Measurements from ENCODE around the gene TMBIM4. TPM values are rescaled to one million over a fixed set of nuclear protein-coding genes. Genes with fewer than 3 reads are reported as not detected.

Gene TMBIM4
- total RNA-seq, 4 donors from 2014 or later, result 73.5 to 110 (median 80.9) TPM

DNA sequence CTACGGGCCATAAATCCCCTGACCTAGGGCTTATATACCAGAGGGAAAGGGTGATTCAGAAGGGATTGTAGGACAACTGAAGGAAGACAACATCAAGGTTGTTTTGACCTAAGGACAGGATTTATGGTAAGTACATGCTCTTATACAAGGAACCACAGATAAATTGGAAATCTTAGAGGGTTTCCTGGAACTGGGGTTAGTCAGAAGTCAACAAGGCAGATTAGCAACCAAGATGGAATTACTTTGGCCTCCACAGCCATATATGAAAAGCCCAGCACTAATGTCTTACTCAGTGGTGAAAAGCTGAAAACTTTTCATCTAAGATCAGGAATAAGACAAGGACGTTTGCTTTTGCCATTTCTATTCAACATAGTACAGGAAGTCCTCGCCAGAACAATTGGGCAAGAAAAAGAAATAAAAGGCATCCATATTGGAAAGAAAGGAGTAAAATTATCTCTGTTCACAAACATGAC, 5.4 kb downstream of the TMBIM4 start:
- H3K36me3 ChIP-seq, result peaks cover 0 to 7% of the 10 kb centered on the region in 2 donors
- intact Hi-C loops (cut with DNase I; ENCODE audit: low total_unique reads), result loop anchor here (10.0 kb wide), 1 partner anchor 140 kb away; the partner anchor contains the start of gene HELB
- no peak overlapping the region for H3K27ac ChIP-seq
- no peak for ATAC-seq
- no peaks in the 10 kb centered on the region for H3K27me3 ChIP-seq
- in situ Hi-C loops (cut with MboI; ENCODE audit: low sequenced_read_pairs in 4 of 4), result loop anchor here in 1 of 4 donors (25.0 kb wide), 1 partner anchor 148 kb away; the partner anchor contains the start of gene HELB
- no peak overlapping the region for H3K4me3 ChIP-seq
- DNase-seq, result no peak
- H3K9me3 ChIP-seq, result peaks cover 0 to 6% (median 0%) of the 10 kb centered on the region in 3 donors
- peaks cover 12 to 23% of the 10 kb centered on the region in 2 donors for H3K4me1 ChIP-seq
- TF ChIP-seq, protein P1, sequence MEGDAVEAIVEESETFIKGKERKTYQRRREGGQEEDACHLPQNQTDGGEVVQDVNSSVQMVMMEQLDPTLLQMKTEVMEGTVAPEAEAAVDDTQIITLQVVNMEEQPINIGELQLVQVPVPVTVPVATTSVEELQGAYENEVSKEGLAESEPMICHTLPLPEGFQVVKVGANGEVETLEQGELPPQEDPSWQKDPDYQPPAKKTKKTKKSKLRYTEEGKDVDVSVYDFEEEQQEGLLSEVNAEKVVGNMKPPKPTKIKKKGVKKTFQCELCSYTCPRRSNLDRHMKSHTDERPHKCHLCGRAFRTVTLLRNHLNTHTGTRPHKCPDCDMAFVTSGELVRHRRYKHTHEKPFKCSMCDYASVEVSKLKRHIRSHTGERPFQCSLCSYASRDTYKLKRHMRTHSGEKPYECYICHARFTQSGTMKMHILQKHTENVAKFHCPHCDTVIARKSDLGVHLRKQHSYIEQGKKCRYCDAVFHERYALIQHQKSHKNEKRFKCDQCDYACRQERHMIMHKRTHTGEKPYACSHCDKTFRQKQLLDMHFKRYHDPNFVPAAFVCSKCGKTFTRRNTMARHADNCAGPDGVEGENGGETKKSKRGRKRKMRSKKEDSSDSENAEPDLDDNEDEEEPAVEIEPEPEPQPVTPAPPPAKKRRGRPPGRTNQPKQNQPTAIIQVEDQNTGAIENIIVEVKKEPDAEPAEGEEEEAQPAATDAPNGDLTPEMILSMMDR (IDR thresholded peaks at IDR 0.05 in 4 of 5, conservative IDR thresholded peaks at IDR 0.05 in 1 of 5), result no peak
- TF ChIP-seq POLR2A (IDR thresholded peaks at IDR 0.05), result no peak

DNA sequence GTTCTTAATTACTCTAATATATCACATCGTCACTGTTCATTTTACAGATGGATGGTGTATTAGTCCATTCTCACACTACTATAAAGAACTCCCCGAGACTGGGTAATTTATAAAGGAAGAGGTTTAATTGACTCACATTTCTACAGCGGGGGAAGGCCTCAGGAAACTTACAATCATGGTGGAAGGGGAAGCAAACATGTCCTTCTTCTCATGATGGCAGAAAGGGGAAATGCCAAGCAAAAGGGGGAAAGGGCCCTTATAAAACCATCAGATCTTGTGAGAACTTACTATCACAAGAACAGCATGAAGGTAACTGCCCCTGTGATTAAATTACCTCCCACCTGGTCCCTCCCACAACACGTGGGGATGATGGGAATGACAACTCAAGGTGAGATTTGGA, 6.5 kb downstream of the TMBIM4 start:
- ATAC-seq, result no peak
- no peak overlapping the region for H3K27ac ChIP-seq
- in situ Hi-C loops (cut with MboI; ENCODE audit: low sequenced_read_pairs in 4 of 4), result loop anchor here in 1 of 4 donors (25.0 kb wide), 1 partner anchor 149 kb away; the partner anchor contains the start of gene HELB
- TF ChIP-seq POLR2A (IDR thresholded peaks at IDR 0.05), result no peak
- TF ChIP-seq, protein P1 (IDR thresholded peaks at IDR 0.05 in 4 of 5, conservative IDR thresholded peaks at IDR 0.05 in 1 of 5), result no peak
- no peak overlapping the region for H3K4me3 ChIP-seq
- no peaks in the 10 kb centered on the region for H3K27me3 ChIP-seq
- H3K4me1 ChIP-seq, result peaks cover 9 to 17% of the 10 kb centered on the region in 2 donors
- peaks cover 0 to 15% of the 10 kb centered on the region in 2 donors for H3K36me3 ChIP-seq
- DNase-seq, result no peak
- intact Hi-C loops (cut with DNase I; ENCODE audit: low total_unique reads), result loop anchor here (10.0 kb wide), 1 partner anchor 142 kb away; the partner anchor contains the start of gene HELB
- peaks cover 0 to 6% (median 0%) of the 10 kb centered on the region in 3 donors for H3K9me3 ChIP-seq

DNA sequence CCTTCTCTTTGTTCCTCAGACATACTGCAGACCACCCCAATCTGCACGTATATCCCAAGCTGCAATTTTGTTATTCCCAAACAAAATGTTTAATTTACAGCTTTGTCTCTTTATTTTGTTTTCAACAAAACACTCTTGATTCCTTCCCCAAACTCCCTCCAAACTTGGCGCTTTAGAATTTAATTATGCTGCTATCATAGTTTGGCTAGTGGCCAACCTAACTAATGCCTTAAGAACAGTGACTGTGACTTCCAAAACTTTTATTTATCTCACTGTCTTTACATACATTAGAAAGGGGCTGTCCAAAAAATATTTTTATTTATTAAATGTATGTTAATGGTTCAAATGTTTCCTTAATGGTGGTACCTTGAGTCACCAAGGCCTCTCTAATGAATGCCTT, 7.1 kb downstream of the TMBIM4 start:
- TF ChIP-seq POLR2A (IDR thresholded peaks at IDR 0.05), result no peak
- TF ChIP-seq, protein P1 (IDR thresholded peaks at IDR 0.05 in 4 of 5, conservative IDR thresholded peaks at IDR 0.05 in 1 of 5), result no peak
- Histone ChIP-seq H3K27ac (no peak overlapping the region), H3K4me1 (peaks cover 3 to 12% of the 10 kb centered on the region in 2 donors), H3K27me3 (no peaks in the 10 kb centered on the region), H3K4me3 (no peak overlapping the region), H3K9me3 (peaks cover 0 to 6% (median 0%) of the 10 kb centered on the region in 3 donors), H3K36me3 (peaks cover 0 to 15% of the 10 kb centered on the region in 2 donors)
- intact Hi-C loops (cut with DNase I; ENCODE audit: low total_unique reads) (loop anchor here (10.0 kb wide), 1 partner anchor 142 kb away; the partner anchor contains the start of gene HELB), in situ Hi-C loops (cut with MboI; ENCODE audit: low sequenced_read_pairs in 4 of 4) (loop anchor here in 1 of 4 donors (25.0 kb wide), 1 partner anchor 150 kb away; the partner anchor contains the start of gene HELB)
- ATAC-seq (no peak), DNase-seq (no peak)

DNA sequence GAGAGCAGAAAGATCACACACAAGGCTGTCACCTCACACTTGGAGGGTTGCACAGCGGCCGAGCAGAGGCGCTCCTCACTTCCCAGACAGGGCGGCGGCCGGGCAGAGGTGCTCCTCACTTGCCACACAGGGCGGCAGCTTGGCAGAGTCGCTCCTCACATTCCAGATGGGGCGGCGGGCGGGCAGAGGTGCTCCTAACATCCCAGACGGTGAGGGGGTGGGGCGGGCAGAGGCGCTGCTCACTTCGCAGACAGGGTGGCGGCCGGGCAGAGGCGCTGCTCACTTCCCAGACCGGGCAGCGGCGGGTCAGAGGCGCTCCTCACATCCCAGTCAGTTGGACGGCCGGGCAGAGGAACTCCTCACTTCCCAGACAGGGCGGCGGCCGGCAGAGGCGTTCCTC, 9.1 kb downstream of the TMBIM4 start:
- TF ChIP-seq, protein P1 (IDR thresholded peaks at IDR 0.05 in 4 of 5, conservative IDR thresholded peaks at IDR 0.05 in 1 of 5), result no peak
- TF ChIP-seq POLR2A (IDR thresholded peaks at IDR 0.05), result no peak
- peaks cover 0 to 15% of the 10 kb centered on the region in 2 donors for H3K36me3 ChIP-seq
- no peak overlapping the region for H3K27ac ChIP-seq
- DNase-seq (no peak), ATAC-seq (no peak)
- intact Hi-C loops (cut with DNase I; ENCODE audit: low total_unique reads), result loop anchor here (10.0 kb wide), 1 partner anchor 144 kb away; the partner anchor contains the start of gene HELB
- no peaks in the 10 kb centered on the region for H3K4me1 ChIP-seq
- H3K9me3 ChIP-seq, result peaks cover 0 to 6% (median 0%) of the 10 kb centered on the region in 3 donors
- no peak overlapping the region for H3K4me3 ChIP-seq
- H3K27me3 ChIP-seq, result no peaks in the 10 kb centered on the region
- in situ Hi-C loops (cut with MboI; ENCODE audit: low sequenced_read_pairs in 4 of 4), result loop anchor here in 1 of 4 donors (25.0 kb wide), 1 partner anchor 152 kb away; the partner anchor contains the start of gene HELB

All from gastrocnemius medialis (tissue), 4 donors.